LNCaP clone FGC (cell line): Measurements from ENCODE around the gene FGFRL1.
"Not testable (repeated sequence)": the region's sequence is repeated elsewhere in the genome, so short reads cannot be mapped to it uniquely, and the experiment has no call there.

Source experiments
- DNase-seq: peaks from one replicate; pipeline ENCODE4 v3.0.0-alpha.2; 2011; ENCODE audit warnings: low read depth
- H3K4me3 ChIP-seq: 2 replicates; pipeline ENCODE4 v1.5.1; 2011; ENCODE audit warnings: mild to moderate bottlenecking, low read depth, low read length, control low read depth
- CTCF ChIP-seq: IDR thresholded peaks from 2 replicates; pipeline ENCODE4 v1.5.1; 2012; ENCODE audit warnings: mild to moderate bottlenecking; ENCODE audit not compliant: control insufficient read depth, insufficient read depth; ENCODE audit errors: extremely low read depth

The FGFRL1 gene

GRCh38 chr4:1048773-1049590, 37.6 kb downstream of the FGFRL1 start:
- TF ChIP-seq CTCF: no peak
- no peak overlapping the region for H3K4me3 ChIP-seq
- DNase-seq: no peak

GRCh38 chr4:1049591-1049905, 38.1 kb downstream of the FGFRL1 start:
- no peak for DNase-seq
- no peak overlapping the region for H3K4me3 ChIP-seq

GRCh38 chr4:1050486-1051213, 39.2 kb downstream of the FGFRL1 start:
- H3K4me3 ChIP-seq: no peak overlapping the region
- TF ChIP-seq CTCF: no peak
- no peak for DNase-seq

More at GRCh38 chr4:1049591-1049905, 38.1 kb downstream of the FGFRL1 start:
- no peak for TF ChIP-seq CTCF

GRCh38 chr4:1051472-1051871, 40.0 kb downstream of the FGFRL1 start:
- TF ChIP-seq CTCF: no peak

GRCh38 chr4:1052231-1052671, 40.8 kb downstream of the FGFRL1 start:
- no peak overlapping the region for H3K4me3 ChIP-seq
- DNase-seq: no peak
- TF ChIP-seq CTCF: no peak

More at GRCh38 chr4:1051472-1051871, 40.0 kb downstream of the FGFRL1 start:
- no peak overlapping the region for H3K4me3 ChIP-seq
- no peak for DNase-seq

GRCh38 chr4:1053080-1053661, 41.7 kb downstream of the FGFRL1 start:
- 0 out of 2 replicates have a peak overlapping the region, but pooled peaks have one; percentile 2 for H3K4me3 ChIP-seq
- DNase-seq: peak; percentile 18
- TF ChIP-seq CTCF: no peak

GRCh38 chr4:1053891-1054290, 42.5 kb downstream of the FGFRL1 start:
- not testable (repeated sequence) for DNase-seq, H3K4me3 ChIP-seq

GRCh38 chr4:1054696-1055242, 43.3 kb downstream of the FGFRL1 start:
- not testable (repeated sequence) for DNase-seq, H3K4me3 ChIP-seq

- not testable (repeated sequence) for DNase-seq, H3K4me3 ChIP-seq
Observed at GRCh38 chr4:1055243-1055701, 43.8 kb downstream of the FGFRL1 start.
